GM18498 (cell line): ENCODE measurements around the gene LY6G5C.
A peak's percentile ranks its signal among the peaks of the same experiment; 100 is the strongest.
"Not testable (repeated sequence)": the region's sequence is repeated elsewhere in the genome, so short reads cannot be mapped to it uniquely, and the experiment has no call there.

Experiments used
- ATAC-seq: cut with Tn5 transposase; IDR thresholded peaks from one replicate; pipeline ENCODE4 v1.9.1; 2021; ENCODE audit warnings: mild to moderate bottlenecking, moderate library complexity; ENCODE audit not compliant: unreplicated experiment

The LY6G5C gene

GRCh38 chr6:31715022-31715958 is 34.4 kb upstream of the LY6G5C start, which contains the start of gene LY6G6D:
LY6G6D (plus strand) TSS chr6:31715348; CDS start chr6:31715356, 8 bp downstream.
- ATAC-seq: no peak

- ATAC-seq: no peak
Measured at GRCh38 chr6:31713991-31714684, 33.3 kb upstream of the LY6G5C start.

- ATAC-seq: no peak
Measured at GRCh38 chr6:31713465-31713864, 32.6 kb upstream of the LY6G5C start.

- ATAC-seq: no peak
Measured at GRCh38 chr6:31712296-31712695, 31.4 kb upstream of the LY6G5C start.

GRCh38 chr6:31711233-31711632 is 30.4 kb upstream of the LY6G5C start:
- no peak for ATAC-seq

- ATAC-seq: no peak
Measured at GRCh38 chr6:31710523-31711219, 29.8 kb upstream of the LY6G5C start.

GRCh38 chr6:31709157-31709556 is 28.3 kb upstream of the LY6G5C start:
- not testable (repeated sequence) for ATAC-seq

GRCh38 chr6:31708224-31708623 is 27.4 kb upstream of the LY6G5C start:
- ATAC-seq: no peak

GRCh38 chr6:31707701-31708100 is 26.8 kb upstream of the LY6G5C start:
- no peak for ATAC-seq

- ATAC-seq: no peak
Measured at GRCh38 chr6:31706599-31706998, 25.7 kb upstream of the LY6G5C start, which contains the start of gene LY6G6F. LY6G6F (plus strand) TSS chr6:31706866; CDS start chr6:31706907, 41 bp downstream.

GRCh38 chr6:31705931-31706330 is 25.1 kb upstream of the LY6G5C start:
- ATAC-seq: no peak

GRCh38 chr6:31702819-31703716 is 22.2 kb upstream of the LY6G5C start, which contains the start of gene ABHD16A:
ABHD16A (minus strand) TSS chr6:31703324; CDS start chr6:31703281, 43 bp downstream.
- ATAC-seq: peak; percentile 89

- ATAC-seq: no peak
Measured at GRCh38 chr6:31702405-31702818, 21.5 kb upstream of the LY6G5C start.

GRCh38 chr6:31701666-31702404 is 21.0 kb upstream of the LY6G5C start:
- ATAC-seq: no peak

- no peak for ATAC-seq
Measured at GRCh38 chr6:31700740-31701401, 20.0 kb upstream of the LY6G5C start.

- ATAC-seq: no peak
Measured at GRCh38 chr6:31697555-31697954, 16.7 kb upstream of the LY6G5C start.

GRCh38 chr6:31693535-31693934 is 12.7 kb upstream of the LY6G5C start:
- no peak for ATAC-seq

- ATAC-seq: no peak
Measured at GRCh38 chr6:31692886-31693285, 12.0 kb upstream of the LY6G5C start.

GRCh38 chr6:31692353-31692752 is 11.5 kb upstream of the LY6G5C start:
- no peak for ATAC-seq
